PC-9 (cell line): ENCODE measurements around the gene FOLR1. TPM values are rescaled to one million over a fixed set of nuclear protein-coding genes. Genes with fewer than 3 reads are reported as not detected.

Experiments used
- BruUV-seq: library from RNA; stranded (reverse); fragments of 400-500 nt; replicated peaks from 2 replicates; lab custom pipeline; 2021; lab: Mats Ljungman, UMichigan
- CTCF ChIA-PET: fragments of 300-600 bp; sonication (Branson Sonifier 250); formaldehyde crosslinking; loops from one replicate; lab custom pipeline; 2022; ENCODE audit warnings: antibody characterized with exemption; lab: Charles Lee
- POLR2A ChIA-PET: fragments of 300-600 bp; sonication (Branson Sonifier 250); formaldehyde crosslinking; loops from one replicate; lab custom pipeline; 2022; ENCODE audit warnings: antibody characterized with exemption; ENCODE audit not compliant: unreplicated experiment; lab: Charles Lee
- DNase-seq, 2 experiments: peaks; one replicate each; pipeline versions ENCODE4 v3.0.0 to v3.0.0-alpha.2; 2015 to 2022; ENCODE audit warnings: mixed read lengths in 1 of 2
- H2AFZ ChIP-seq: fragments of 200-600 bp; sonication (generic); 2 replicates; pipeline ENCODE4 v1.8.1; 2017; ENCODE audit warnings: antibody characterized with exemption
- H3F3A ChIP-seq: fragments of 200-600 bp; sonication (generic); 2 replicates; pipeline ENCODE4 v1.8.1; 2017; ENCODE audit warnings: antibody characterized with exemption, mild to moderate bottlenecking, low read depth; ENCODE audit not compliant: insufficient read depth
- H3K27ac ChIP-seq: fragments of 200-600 bp; sonication (generic); 2 replicates; pipeline ENCODE4 v1.6.1; 2016; ENCODE audit warnings: mixed run types
- H3K27me3 ChIP-seq: fragments of 200-600 bp; sonication (generic); 2 replicates; pipeline ENCODE4 v1.6.1; 2016; ENCODE audit warnings: low read depth, mixed run types; ENCODE audit not compliant: insufficient read depth
- H3K36me3 ChIP-seq: fragments of 200-600 bp; sonication (generic); 2 replicates; pipeline ENCODE4 v1.6.1; 2016; ENCODE audit warnings: low read depth, mixed run types
- H3K4me1 ChIP-seq: fragments of 200-600 bp; sonication (generic); replicated peaks from 2 replicates; pipeline ENCODE4 v1.6.1; 2016; ENCODE audit warnings: mixed run types; ENCODE audit not compliant: insufficient read depth
- H3K4me2 ChIP-seq: fragments of 200-600 bp; sonication (generic); 2 replicates; pipeline ENCODE4 v1.6.1; 2017; ENCODE audit warnings: mixed run types
- H3K4me3 ChIP-seq: fragments of 200-600 bp; sonication (generic); 2 replicates; pipeline ENCODE4 v1.6.1; 2016; ENCODE audit warnings: mixed run types
- H3K79me2 ChIP-seq: fragments of 200-600 bp; sonication (generic); 2 replicates; pipeline ENCODE4 v1.6.1; 2017; ENCODE audit warnings: low read depth, mixed run types
- H3K9me2 ChIP-seq: fragments of 200-600 bp; sonication (generic); 2 replicates; pipeline ENCODE4 v1.8.1; 2017; ENCODE audit warnings: mild to moderate bottlenecking; ENCODE audit not compliant: insufficient read depth
- H3K9me3 ChIP-seq: fragments of 200-600 bp; sonication (generic); 2 replicates; pipeline ENCODE4 v1.8.1; 2016; ENCODE audit warnings: low read depth; ENCODE audit not compliant: insufficient read depth
- H4K20me1 ChIP-seq: fragments of 200-600 bp; sonication (generic); 2 replicates; pipeline ENCODE4 v1.8.1; 2017; ENCODE audit not compliant: insufficient read depth
- EZH2 ChIP-seq: fragments of 200-600 bp; sonication (generic); IDR thresholded peaks from 2 replicates; pipeline ENCODE4 v1.8.0; 2017; ENCODE audit warnings: antibody characterized with exemption, low read depth
- intact Hi-C: fragments of 100-400 bp; cut with micrococcal nuclease; formaldehyde crosslinking; loops from one replicate; pipeline ENCODE4 v1.10.0; 2022; ENCODE audit not compliant: unreplicated experiment
- total RNA-seq: library from RNA; stranded (reverse); gene quantifications from 2 replicates; pipeline ENCODE4 v1.2.3, GENCODE V29; 2021
- TF ChIP-seq, protein P1 (sequence below): fragments of 200-600 bp; sonication (generic); conservative IDR thresholded peaks from 2 replicates; pipeline ENCODE4 v1.6.1; 2017; ENCODE audit warnings: mixed run types, antibody characterized with exemption, mild to moderate bottlenecking, moderate library complexity

The FOLR1 gene
- total RNA-seq, 1 experiment from 2014 or later = 4.7 TPM

DNA sequence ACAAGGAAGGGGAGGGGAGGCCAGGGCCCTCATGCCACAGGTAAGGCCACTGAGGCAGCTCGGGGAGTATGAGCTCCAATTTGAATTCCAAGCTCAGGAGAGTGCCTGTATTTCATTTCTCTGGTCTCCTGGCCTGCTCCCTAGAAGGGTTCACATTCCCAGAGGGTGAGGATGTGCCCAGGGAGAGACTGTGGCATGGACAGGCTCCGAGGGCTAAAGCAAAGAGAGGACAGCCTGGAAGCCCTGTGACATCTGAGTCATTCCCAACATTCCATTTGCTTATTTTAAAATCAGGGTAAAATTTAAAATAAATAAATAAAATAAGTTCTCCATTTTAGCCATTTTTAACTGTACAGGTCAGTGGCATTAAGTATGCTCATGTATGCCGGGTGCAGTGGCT is 18.6 kb upstream of the FOLR1 start:
- no peak for DNase-seq
- no peaks in the 10 kb centered on the region for H3K9me3 ChIP-seq
- no peak for TF ChIP-seq EZH2
- TF ChIP-seq, protein P1, sequence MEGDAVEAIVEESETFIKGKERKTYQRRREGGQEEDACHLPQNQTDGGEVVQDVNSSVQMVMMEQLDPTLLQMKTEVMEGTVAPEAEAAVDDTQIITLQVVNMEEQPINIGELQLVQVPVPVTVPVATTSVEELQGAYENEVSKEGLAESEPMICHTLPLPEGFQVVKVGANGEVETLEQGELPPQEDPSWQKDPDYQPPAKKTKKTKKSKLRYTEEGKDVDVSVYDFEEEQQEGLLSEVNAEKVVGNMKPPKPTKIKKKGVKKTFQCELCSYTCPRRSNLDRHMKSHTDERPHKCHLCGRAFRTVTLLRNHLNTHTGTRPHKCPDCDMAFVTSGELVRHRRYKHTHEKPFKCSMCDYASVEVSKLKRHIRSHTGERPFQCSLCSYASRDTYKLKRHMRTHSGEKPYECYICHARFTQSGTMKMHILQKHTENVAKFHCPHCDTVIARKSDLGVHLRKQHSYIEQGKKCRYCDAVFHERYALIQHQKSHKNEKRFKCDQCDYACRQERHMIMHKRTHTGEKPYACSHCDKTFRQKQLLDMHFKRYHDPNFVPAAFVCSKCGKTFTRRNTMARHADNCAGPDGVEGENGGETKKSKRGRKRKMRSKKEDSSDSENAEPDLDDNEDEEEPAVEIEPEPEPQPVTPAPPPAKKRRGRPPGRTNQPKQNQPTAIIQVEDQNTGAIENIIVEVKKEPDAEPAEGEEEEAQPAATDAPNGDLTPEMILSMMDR = no peak
- peaks cover 9% of the 10 kb centered on the region; the same call in 1 of the 2 replicates for H3K27me3 ChIP-seq
- no peak overlapping the region for H3K4me3 ChIP-seq
- H4K20me1 ChIP-seq = no peaks in the 10 kb centered on the region
- H3K9me2 ChIP-seq = no peaks in the 10 kb centered on the region
- H3F3A ChIP-seq = no peaks in the 10 kb centered on the region
- H2AFZ ChIP-seq = no peak overlapping the region
- H3K36me3 ChIP-seq = no peaks in the 10 kb centered on the region
- no peak overlapping the region for H3K4me2 ChIP-seq
- ChIA-PET CTCF (no interaction called here), POLR2A (no interaction called here)
- BruUV-seq = no TSS peak
- H3K27ac ChIP-seq = no peak overlapping the region
- intact Hi-C loops = no loop called here
- H3K4me1 ChIP-seq = no peaks in the 10 kb centered on the region
- H3K79me2 ChIP-seq = no peaks in the 10 kb centered on the region

GRCh38 chr11:72174302-72175070 is 17.5 kb upstream of the FOLR1 start:
- H3F3A ChIP-seq = no peaks in the 10 kb centered on the region
- CTCF ChIA-PET = no interaction called here
- peak in 1 of 2 experiments; percentile 9 for DNase-seq
- no peak overlapping the region for H3K4me3 ChIP-seq
- no peak overlapping the region for H3K4me2 ChIP-seq
- TF ChIP-seq, protein P1 = no peak
- TF ChIP-seq EZH2 = no peak
- no TSS peak for BruUV-seq
- no peaks in the 10 kb centered on the region for H3K79me2 ChIP-seq
- H2AFZ ChIP-seq = no peak overlapping the region
- H3K9me3 ChIP-seq = no peaks in the 10 kb centered on the region
- intact Hi-C loops = no loop called here
- H3K27me3 ChIP-seq = peaks cover 9% of the 10 kb centered on the region; the same call in 1 of the 2 replicates
- H3K4me1 ChIP-seq = no peaks in the 10 kb centered on the region
- no peaks in the 10 kb centered on the region for H3K36me3 ChIP-seq
- no peak overlapping the region for H3K27ac ChIP-seq
- H4K20me1 ChIP-seq = no peaks in the 10 kb centered on the region
- POLR2A ChIA-PET = no interaction called here
- H3K9me2 ChIP-seq = no peaks in the 10 kb centered on the region

DNA sequence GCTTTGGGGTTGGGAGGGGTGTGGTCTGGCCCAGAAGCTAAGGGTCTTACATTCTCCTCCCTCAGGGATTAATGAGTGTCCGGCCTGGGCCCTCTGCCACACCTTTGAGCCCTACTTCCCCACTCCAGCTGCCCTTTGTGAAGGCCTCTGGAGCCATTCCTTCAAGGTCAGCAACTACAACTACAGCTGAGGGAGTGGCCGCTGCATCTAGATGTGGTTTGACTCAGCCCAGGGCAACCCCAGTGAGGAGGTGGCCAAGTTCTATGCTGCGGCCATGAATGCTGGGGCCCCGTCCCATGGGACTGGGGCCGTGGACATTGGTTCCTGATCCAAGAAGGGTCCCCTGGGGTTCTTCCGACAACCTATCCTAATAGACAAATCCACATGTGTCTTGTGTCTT is 14.3 kb upstream of the FOLR1 start:
- Histone ChIP-seq H3K4me3 (no peak overlapping the region), H3K79me2 (no peaks in the 10 kb centered on the region), H3K4me1 (no peaks in the 10 kb centered on the region), H3K4me2 (no peak overlapping the region), H3K27ac (no peak overlapping the region), H3K36me3 (no peaks in the 10 kb centered on the region), H4K20me1 (no peaks in the 10 kb centered on the region), H2AFZ (no peak overlapping the region), H3F3A (no peaks in the 10 kb centered on the region), H3K9me2 (no peaks in the 10 kb centered on the region), H3K9me3 (no peaks in the 10 kb centered on the region), H3K27me3 (0 out of 2 replicates have a peak, but pooled peaks cover 3% of the 10 kb centered on the region)
- ChIA-PET CTCF (no interaction called here), POLR2A (no interaction called here)
- DNase-seq = no peak
- TF ChIP-seq, protein P1 = no peak
- no peak for TF ChIP-seq EZH2
- BruUV-seq = no TSS peak
- intact Hi-C loops = no loop called here
